Fibroblast of upper back skin (primary cell): ENCODE data around the gene TAGLN2.

Experiments
- DNase-seq: peaks from one replicate; pipeline ENCODE4 v3.0.0-alpha.2; 2013

TAGLN2 gene

DNA sequence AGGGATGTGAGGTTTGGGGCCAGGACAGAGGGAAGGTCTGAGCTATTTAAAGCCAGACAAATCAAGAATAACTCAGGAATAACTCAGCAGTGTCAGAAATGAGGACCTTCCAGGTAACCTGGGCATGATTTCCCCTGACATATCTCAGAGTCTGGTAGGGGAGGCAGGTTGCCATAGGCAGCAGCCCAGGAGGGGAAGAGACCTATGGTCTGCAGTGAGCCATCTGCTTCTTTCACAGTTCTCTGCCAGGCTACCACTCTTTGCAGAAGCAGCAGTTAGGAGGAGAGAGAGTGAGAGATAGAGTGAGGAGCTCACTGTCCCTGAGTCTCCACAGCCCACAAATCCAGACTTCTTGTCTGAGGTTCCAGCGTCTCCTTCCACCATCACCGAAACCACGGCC lies 56.5 kb downstream of the TAGLN2 start:
- no peak for DNase-seq
